HG02970 (cell line): Measurements from ENCODE around the gene FHOD3.

Experiments
- ATAC-seq: cut with Tn5 transposase; IDR thresholded peaks from one replicate; pipeline ENCODE4 v1.9.1; 2021; ENCODE audit warnings: mild to moderate bottlenecking, moderate library complexity, moderate number of reproducible peaks; ENCODE audit not compliant: unreplicated experiment, low FRiP score

Gene FHOD3

DNA sequence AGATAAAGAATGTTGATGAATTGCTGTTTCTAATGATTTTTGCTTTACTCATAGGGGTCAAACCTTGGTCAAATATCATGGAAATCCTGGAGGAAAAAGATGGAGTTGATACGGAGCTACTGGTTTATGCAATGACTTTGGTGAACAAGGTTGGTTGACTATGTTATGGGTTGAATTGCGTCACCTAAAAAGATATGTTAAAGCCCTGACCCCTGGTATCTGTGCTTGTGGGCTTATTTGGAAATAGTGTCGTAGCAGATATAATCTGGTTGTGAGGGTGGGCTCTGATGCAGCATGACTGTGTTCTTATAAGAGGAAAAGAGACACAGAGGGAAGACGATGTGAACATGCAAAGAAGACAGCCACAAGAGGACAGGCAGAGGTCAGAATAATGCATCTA, 305.1 kb downstream of the FHOD3 start:
- ATAC-seq = no peak

DNA sequence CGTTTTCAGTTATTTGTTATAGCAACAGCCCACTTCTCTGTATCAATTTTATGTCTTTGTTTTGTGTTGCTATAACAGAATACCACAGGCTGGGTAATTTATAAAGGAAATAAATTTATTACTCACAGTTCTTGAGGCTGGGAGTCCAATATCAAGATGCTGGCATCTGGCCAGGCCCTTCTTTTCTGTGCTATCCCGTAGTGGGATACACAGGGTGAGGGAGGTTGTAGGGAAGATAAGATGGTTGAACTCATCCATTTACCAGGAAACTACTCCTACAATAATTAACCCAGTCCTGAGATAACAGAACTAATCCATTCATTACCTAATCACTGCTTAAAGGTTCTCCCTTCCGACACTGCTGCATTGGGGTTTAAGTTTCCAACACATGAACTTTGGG, 310.6 kb downstream of the FHOD3 start:
- ATAC-seq = no peak

DNA sequence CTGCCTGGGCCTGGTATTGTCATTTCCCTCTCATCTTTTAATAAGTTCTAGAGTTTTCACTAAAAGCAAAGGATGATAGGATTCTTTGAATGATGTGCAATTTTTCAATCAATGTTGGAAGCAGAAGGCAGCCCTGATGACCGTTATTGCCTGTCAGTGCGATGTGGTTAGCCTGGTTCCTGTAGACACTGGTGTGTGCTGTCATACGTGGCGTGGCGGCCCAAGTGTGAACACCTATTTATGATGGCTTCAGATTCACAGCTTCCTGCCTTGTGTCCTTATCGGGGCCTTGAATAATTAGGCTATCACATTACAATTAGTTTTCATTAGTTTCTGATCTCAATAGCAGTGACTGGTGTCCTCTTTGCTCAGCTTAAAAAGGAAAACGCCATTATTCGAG, 312.7 kb downstream of the FHOD3 start:
- no peak for ATAC-seq

DNA sequence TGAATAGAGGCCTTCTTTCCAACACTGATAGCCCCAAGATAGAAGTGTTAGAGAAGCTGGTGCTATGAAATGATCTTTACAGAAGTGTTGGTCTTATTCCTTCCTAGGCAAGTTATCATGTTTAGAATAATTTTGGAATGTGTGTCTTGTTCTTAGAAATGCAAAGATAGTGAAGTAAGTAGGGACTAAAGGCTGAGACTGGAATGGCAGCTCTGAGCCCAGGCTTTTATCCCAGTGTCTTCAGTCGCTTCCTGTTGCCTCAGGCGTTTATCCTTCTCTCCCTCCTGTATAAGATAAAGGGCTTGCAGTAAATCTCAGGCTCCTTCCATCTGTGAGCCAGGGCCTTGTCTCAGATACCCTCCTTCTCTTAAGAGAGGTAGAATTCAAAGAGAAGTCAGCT, 313.1 kb downstream of the FHOD3 start:
- ATAC-seq = no peak

DNA sequence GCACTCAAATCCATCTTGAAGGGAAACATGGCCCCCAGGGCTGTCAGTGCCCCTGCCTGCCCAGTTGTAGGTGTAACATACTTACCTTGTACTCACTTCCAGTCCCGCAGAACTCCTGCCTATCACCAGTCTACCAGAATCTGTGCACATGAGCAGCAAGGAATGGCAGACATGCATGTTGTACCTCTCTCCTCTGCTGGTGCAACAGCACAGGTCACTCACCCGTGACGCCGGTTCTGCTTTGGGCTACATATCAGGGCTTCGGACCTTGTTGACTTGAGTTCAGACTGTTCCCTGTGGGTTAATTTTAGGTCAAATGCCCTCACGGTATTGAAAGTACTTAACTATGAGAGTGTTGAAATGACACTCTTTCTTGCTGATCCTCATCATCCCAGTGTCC, 315.6 kb downstream of the FHOD3 start:
- ATAC-seq = no peak

DNA sequence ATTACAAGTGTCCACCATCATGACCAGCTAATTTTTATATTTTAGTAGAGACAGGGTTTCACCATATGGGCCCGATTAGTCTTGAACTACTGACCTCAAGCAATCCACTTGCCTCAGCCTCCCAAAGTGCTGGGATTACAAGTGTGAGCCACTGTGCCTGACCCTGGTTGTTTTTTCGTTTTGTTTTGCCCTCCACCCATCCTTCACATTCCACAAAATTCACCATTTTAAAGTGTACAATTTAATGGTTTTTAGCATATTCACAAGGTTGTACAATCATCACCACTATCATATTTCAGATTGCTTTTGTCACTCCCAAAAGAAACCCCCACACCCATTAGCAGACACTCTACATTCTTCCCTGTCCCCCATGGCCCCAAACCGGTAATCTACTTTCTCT, 316.3 kb downstream of the FHOD3 start:
- ATAC-seq = no peak

DNA sequence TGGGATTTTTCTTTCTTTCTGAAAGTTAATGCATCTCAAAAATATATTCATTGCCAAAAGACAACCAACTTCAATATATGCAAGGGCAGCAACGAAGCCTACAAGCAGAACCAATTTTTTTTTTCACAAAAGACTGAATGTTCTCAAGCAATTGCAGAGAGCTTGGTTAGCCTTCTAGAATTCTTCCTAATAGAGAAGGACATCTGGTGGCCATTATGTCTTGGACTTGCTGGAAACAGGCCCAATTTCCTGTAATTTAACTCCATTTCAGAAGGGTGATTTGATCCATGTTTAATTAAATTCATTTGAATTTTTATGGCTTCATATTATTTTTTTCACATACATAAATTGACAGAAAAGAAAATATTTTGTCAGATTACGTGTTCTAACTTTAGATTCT, 323.3 kb downstream of the FHOD3 start:
- no peak for ATAC-seq

DNA sequence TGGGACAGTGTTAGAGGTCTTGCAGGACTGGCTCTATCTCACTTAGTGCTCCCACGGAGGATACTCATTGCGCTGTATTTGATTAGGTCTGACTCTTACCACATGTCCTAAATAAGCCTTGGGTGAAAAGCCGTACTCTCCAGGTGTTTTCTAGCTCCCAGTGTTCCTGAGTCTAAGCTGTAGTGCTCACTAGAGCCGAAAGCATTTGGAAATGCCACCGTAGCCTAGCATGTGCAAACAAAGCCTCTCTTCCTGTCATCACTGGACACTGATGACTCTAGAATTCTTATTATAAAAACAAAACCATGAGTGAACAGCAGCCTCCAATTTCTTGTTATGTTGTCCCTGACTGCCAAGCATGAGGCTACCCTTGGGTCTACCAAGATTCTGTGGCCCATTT, 325.1 kb downstream of the FHOD3 start:
- ATAC-seq = no peak

DNA sequence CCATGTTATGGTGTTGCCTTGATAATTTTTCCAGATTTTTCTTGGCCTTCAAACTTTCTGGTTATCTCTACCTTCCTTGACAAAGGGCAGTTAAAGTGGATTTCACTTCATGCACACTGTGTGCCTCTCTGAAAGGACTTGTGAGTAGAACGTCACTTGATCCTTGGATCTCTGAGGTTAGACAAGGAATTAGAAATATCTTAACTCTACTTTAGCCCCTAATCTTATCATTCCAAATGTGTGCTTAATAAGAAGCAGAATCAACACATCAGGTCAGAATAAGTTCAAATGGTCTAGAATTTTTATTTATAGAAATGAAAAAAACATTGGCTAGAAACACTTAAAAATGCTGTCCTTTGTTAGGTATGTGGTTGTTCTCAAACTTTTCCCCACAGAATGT, 325.6 kb downstream of the FHOD3 start:
- ATAC-seq = no peak

DNA sequence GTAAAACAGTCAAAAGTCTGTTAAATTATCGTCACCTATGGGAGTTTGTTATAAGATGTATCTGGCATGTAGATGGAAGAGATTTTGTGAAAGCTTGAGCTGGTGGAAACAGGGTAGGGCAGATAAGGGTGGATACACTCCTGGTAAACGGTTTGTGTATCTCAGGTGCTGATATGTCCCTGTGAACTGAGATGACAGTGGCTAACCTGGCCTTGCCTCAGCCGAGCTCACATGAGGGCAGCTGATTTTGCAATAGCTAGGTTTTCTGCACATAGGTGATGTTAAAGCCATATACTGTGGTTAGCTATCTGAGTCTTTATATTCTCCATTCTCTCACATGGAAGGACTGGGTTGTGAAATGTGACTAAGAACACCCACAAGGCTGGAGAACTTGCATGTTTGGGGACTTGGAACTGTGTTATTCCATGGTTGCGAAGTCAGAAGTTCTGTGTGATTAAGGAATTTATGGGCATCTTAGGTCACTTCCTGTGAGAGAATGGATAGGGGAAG, 326.2 kb downstream of the FHOD3 start:
- no peak for ATAC-seq

DNA sequence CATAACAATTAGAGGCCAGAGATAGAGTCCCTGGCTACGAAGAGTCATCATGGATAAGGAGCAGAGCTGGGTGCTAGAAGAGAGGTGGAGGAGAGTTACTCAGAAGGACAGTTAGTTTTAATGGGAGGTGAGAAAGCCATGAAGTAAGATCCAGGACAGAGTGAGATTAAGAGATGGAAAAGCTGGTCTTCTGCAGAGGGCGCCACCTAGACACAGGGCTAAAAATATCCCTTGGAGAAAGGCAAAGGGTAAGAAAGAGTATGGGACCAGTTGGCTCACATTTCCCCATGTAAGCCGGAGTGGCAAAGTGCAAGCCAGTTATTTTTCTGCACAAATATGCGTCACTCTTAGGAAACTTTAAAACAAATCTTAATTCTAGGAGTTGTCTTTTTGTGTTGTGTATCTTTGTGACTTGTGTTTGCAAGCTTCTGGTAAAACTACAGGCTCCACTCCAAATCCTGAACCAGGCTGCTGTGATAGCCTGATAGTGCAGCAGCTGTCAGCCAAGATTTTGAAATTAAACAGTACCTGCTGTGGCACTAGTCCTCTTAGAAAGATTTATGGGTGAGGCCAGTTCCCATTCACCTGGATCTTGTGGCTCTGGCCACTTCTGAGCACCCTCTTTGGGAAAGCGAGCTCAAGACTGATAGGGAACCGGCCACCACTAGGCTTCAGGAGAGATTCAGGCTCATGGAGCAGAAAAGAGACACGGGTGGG, 327.1 kb downstream of the FHOD3 start:
- no peak for ATAC-seq

DNA sequence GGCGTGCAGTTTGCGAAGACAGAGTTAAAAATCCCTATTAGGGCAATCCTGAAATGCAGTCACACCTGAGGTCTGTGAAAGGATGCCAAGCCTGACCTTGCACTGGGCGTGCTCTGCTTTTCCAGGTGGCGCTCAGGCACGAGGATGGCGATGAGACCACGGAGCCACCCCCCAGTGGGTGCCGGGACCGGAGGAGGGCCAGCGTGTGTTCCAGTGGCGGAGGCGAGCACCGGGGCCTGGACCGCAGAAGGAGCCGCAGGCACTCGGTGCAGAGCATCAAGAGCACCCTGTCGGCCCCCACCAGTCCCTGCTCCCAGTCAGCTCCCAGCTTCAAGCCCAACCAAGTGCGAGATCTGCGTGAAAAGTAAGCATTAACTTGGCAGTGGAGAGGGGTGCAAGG, 327.9 kb downstream of the FHOD3 start:
- no peak for ATAC-seq

DNA sequence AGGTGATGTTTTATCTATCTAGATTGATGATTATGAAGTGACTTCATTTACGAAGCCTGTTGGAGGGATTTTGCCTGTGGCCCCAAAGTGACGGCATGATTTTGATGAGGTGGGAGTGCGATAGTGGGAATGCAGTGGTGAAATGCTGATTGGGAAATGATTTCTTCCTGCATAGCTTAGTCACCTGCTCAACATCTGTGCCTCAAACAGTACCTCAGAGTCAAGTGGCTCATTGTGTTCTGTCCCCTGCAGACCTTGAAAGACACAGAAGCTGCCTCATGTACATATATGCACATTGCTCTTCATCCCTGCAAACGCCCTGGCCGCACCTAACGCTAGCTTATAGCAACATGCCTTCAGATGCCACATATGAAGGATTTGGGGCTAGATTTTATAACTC, 330.1 kb downstream of the FHOD3 start:
- no peak for ATAC-seq

DNA sequence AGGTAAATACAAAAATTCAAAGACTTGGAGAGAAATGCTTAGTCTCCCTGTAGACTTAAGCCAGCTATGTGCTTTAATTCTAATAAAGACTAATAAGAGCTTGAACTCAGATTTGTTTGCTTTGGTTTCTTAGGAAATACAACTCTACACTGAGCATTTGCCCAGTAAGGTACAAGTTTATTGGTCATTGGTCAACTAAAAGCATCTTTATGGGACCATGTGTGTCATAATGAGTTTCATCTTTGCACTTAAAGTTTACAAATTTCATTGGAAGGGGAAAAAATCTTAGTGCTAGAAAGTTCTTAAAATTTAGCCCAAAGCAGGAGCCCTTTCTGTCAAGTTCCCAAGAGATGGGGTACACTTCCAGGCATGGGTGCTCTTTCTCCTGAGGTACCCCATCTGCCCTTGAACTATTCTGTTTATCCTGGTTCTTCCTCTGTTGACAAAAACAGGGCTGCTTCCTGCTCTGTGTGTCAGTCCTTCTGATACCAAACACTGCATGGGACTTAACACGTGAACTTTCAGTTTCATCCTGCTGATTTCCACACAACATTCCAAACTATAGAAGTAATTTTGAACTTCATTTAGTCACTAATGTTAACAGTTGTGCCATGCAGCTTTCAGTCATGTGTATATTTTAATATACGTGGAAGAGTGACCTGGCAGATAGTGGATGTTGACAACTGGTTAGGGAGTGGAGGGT, 331.1 kb downstream of the FHOD3 start:
- ATAC-seq = no peak

DNA sequence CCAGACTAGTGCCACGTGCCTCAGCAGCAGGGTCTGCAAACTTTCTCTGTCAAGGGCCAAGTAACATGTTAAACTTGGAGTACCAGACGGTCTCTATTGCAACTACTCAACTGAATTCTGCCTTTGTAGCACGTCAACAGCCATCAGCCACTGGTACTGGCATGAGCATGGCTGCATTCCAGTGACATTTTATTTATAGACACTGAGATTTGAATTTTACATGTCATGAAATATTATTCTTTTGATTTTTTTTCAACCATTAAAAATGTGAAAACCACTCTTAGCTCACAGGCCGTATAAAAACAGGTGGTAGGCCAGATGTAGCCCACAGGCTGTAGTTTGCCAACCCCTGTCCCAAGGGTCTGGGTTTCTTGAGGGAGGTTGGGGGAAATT, 331.6 kb downstream of the FHOD3 start:
- ATAC-seq = no peak

DNA sequence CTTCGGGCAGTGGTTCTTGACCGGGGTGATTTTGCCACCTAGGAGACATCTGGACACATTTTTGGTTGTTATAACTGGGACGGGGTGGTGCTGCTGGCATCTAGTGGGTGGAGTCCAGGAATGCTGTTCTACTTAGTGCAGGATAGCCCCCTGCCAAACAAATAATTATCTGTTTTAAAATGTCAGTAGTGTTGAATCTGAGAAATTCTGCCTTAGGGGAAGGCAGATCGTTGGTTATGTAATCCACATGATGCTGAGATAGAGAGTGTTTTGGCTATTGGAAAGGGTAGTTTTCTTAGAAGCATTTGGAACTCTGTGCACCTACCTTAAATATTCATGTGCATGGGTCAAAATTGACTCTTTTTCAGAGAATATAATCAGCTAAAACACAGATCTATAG, 332.3 kb downstream of the FHOD3 start:
- ATAC-seq = no peak

DNA sequence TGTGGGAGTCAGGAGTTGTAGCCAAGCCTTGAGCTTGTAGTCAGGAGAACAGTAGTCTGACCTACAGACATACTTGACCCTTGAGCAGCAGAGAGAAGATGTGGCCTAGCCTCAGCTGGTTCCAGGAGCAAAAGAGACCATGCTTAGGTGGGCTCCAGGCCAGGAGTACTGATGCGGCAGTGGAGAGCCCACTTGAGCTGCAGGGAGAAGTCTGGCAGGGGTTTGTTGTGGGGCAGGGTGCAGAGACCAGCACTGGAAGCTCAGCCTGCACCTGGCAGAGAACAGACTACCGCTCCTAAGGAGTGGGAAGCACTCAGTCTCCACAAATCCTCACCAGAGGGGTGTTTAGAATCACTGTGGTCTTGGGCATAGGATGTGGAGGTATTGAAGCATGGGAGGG, 333.4 kb downstream of the FHOD3 start:
- ATAC-seq = no peak

DNA sequence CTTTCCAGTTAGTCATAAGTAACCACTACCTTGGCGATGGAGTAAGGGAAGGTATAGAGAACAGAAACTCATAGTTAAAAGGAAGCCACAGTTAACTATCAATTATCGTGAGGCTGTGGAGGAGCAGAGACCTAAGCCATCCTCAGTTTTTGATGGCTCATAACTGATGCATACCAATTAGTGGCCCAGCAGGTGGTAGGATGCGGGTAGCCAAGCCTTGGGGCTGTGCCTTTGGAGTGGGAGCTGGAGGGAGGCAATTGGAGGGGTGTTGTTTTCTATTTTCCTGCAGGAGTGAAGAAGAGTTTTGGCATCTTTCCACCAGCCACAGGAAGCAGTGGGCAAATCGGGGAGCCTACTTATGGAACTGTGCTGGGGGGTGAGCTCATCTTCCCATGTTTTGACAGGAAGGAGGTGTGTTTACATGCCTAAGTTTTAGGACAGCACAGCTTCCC, 336.5 kb downstream of the FHOD3 start:
- ATAC-seq = peak; percentile 38

DNA sequence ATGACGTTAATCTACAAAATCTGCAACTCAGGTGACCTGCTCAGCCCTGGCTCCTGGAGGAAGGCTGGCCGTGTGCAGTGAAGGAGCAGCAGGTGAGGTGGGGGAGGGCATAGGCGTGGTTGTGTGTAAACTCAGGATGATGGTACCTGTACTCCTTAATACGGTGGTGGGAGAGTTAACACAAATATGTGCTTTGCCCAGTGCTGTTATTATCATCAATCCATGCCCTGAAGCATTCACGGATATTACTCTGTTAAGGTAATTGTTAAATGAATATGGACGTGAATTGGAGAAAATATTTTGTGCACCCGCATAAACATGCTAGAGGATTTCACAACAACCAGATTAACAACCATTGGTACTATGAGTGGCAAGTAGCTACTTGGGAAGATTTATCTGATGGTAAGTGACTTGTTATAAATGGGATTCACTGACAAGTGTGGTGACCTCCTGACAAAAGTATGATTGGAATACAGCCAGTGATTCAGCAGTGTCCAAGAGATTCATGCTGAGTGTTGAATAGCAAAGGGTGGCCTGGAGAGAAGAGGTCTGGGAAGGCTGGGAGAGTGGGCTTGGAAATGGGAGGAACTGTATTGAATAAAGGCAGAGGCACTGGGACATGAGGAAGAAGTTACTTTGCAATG, 337.2 kb downstream of the FHOD3 start:
- ATAC-seq = no peak

DNA sequence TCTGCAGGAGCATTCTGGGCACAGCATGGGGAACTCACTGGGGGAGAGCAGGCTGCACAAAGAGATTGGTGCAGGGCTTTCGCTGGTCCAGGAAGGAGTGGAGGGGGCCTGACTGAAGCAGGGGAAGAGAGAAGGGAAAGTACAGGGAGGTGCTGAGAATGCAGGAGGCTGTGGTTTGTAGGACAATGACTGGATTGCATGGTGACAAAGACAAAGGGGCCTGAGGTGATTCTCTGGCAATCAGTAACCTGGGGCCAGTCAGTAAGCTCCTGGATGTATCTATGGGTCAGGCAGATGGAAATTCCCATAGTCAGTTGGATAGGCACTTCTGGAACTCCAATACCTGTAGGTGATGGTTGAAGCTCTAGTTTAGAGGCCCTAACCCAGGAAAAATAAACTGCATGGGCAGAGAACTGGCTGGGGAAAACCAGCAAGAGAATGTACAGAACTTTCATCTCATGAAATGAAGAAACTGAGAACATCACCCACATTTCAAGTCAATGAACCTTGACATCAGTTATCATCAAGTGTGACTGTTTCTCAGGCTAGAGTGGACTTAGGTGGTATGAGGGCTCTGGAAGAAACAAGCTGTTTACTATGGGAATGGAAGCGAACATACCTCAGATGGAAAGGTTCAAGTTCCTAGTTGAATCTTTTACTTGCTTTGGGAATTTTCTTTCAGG, 338.0 kb downstream of the FHOD3 start:
- ATAC-seq = no peak

DNA sequence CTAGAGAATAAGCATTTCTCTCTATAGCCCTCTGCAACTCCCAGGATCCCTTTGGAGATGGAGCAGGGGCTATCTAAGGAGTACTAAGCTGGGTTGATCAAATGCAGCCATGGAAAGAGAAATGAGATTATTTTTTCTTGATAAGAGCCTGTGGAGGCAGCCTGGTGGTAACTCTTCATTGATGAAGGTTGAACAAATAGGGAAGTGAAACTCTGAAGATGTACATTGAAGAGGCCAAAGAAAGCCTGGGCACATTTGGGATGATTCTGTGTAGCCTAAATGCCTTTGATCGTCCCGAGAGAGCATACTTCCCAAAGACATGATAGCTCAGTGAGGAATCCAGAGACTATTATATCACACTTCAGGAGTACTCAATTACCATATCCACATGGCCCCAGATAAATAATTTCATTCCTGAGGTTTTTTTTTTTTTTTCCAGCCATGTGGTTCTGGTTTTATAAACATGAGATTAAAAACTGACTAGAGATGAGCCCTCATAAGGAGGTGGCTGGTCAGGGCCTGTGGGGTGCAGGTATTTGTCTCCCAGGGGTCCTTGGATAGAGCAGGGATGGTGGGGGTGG, 338.8 kb downstream of the FHOD3 start:
- ATAC-seq = no peak
